ENCODE results near the gene SDK2. TPM values are rescaled to one million over a fixed set of nuclear protein-coding genes. Genes with fewer than 3 reads are reported as not detected.

The SDK2 gene
- total and polyA plus RNA-seq, 11 donors, result 0.84 to 4.0 (median 2.6) TPM

GRCh38 chr17:73363442-73364154, 280.6 kb downstream of the SDK2 start:
- no peak overlapping the region for H3K4me3 ChIP-seq
- no peak for DNase-seq

GRCh38 chr17:73362697-73363096, 281.5 kb downstream of the SDK2 start:
- H3K27me3 ChIP-seq, result no peaks in the 10 kb centered on the region
- H3K4me1 ChIP-seq, result peaks cover 0 to 46% (median 22%) of the 10 kb centered on the region in 12 donors
- DNase-seq (no peak), ATAC-seq (no peak)
- H3K4me3 ChIP-seq, result no peak overlapping the region
- H3K9me3 ChIP-seq, result no peaks in the 10 kb centered on the region
- TF ChIP-seq POLR2A (IDR thresholded peaks at IDR 0.05) (no peak), CTCF (IDR thresholded peaks at IDR 0.05) (no peak)
- WGBS, 4 donors, result 88 to 97% (median 91%) methylated on average over 9 to 11 of the region's 11 CpGs
- H3K36me3 ChIP-seq, result no peaks in the 10 kb centered on the region
- intact Hi-C loops (cut with DNase I), result loop anchor here in 1 of 10 donors (10.0 kb wide), 1 partner anchor 638 kb away; no protein-coding TSS in a partner anchor
- no peak overlapping the region for H3K27ac ChIP-seq

More at GRCh38 chr17:73363442-73364154, 280.6 kb downstream of the SDK2 start:
- Histone ChIP-seq H3K27ac (no peak overlapping the region), H3K27me3 (no peaks in the 10 kb centered on the region), H3K36me3 (no peaks in the 10 kb centered on the region), H3K4me1 (peaks cover 0 to 44% (median 22%) of the 10 kb centered on the region in 12 donors), H3K9me3 (no peaks in the 10 kb centered on the region)
- WGBS, 4 donors, result 74 to 85% (median 83%) methylated on average over 6 to 8 of the region's 8 CpGs
- intact Hi-C loops (cut with DNase I), result loop anchor here in 2 of 10 donors (2.0 to 10.0 kb wide), 2 partner anchors 53 to 639 kb away; no protein-coding TSS in a partner anchor
- no peak for ATAC-seq
- TF ChIP-seq POLR2A (IDR thresholded peaks at IDR 0.05), result no peak
- TF ChIP-seq CTCF (IDR thresholded peaks at IDR 0.05), result no peak

- no peak overlapping the region for H3K27ac ChIP-seq
- TF ChIP-seq POLR2A (IDR thresholded peaks at IDR 0.05) (no peak), CTCF (IDR thresholded peaks at IDR 0.05) (no peak)
- no peaks in the 10 kb centered on the region for H3K9me3 ChIP-seq
- H3K27me3 ChIP-seq, result no peaks in the 10 kb centered on the region
- intact Hi-C loops (cut with DNase I), result loop anchor here in 2 of 10 donors (1.0 to 10.0 kb wide), 2 partner anchors 8 to 636 kb away; no protein-coding TSS in a partner anchor
- H3K36me3 ChIP-seq, result no peaks in the 10 kb centered on the region
- H3K4me3 ChIP-seq, result no peak overlapping the region
- DNase-seq (no peak), ATAC-seq (no peak)
- WGBS, 4 donors, result 83 to 87% (median 86%) methylated on average over 28 to 29 of the region's 29 CpGs
- H3K4me1 ChIP-seq, result peaks cover 0 to 52% (median 20%) of the 10 kb centered on the region in 12 donors
Measured at GRCh38 chr17:73360961-73361761, 283.1 kb downstream of the SDK2 start.

GRCh38 chr17:73359987-73360410, 284.2 kb downstream of the SDK2 start:
- H3K9me3 ChIP-seq, result no peaks in the 10 kb centered on the region
- peak overlapping the region in 2 of 12 donors; percentile 24 to 28 for H3K27ac ChIP-seq

More at GRCh38 chr17:73359987-73360410, 284.2 kb downstream of the SDK2 start:
- DNase-seq (peak in 2 of 5 donors; percentile 66 to 72), ATAC-seq (peak; percentile 38 to 74 (median 72))
- Histone ChIP-seq H3K27me3 (no peaks in the 10 kb centered on the region), H3K4me1 (peaks cover 0 to 43% (median 9%) of the 10 kb centered on the region in 12 donors), H3K36me3 (no peaks in the 10 kb centered on the region), H3K4me3 (no peak overlapping the region)
- no peak for TF ChIP-seq CTCF (IDR thresholded peaks at IDR 0.05)
- TF ChIP-seq POLR2A (IDR thresholded peaks at IDR 0.05), result no peak
- intact Hi-C loops (cut with DNase I), result loop anchor here in 3 of 10 donors (5.0 to 10.0 kb wide), 2 partner anchors 38 to 635 kb away; no protein-coding TSS in a partner anchor
- WGBS, 4 donors, result 48 to 71% (median 64%) methylated on average over 7 of the region's 7 CpGs
